OCI-LY1 (cell line): ENCODE measurements around the gene TRABD2B.

ENCODE experiments used
- CTCF ChIP-seq: fragments of 200-600 bp; sonication (generic), shearing (Covaris generic); IDR thresholded peaks from 2 replicates; pipeline ENCODE4 v1.5.1; 2017; ENCODE audit warnings: mild to moderate bottlenecking, antibody characterized with exemption, low read length, moderate library complexity, mixed read lengths
- EZH2 ChIP-seq: fragments of 200-600 bp; sonication (generic), shearing (Covaris generic); IDR thresholded peaks from 2 replicates; pipeline ENCODE4 v1.8.0; 2017; ENCODE audit warnings: borderline replicate concordance, mixed run types, mild to moderate bottlenecking, antibody characterized with exemption, low read length, moderate library complexity, mixed read lengths

GRCh38 chr1:47778280-47778679 lies 218.9 kb downstream of the TRABD2B start:
- TF ChIP-seq CTCF, result no peak
- no peak for TF ChIP-seq EZH2
